ENCODE data around the gene ZER1. TPM values are rescaled to one million over a fixed set of nuclear protein-coding genes. Genes with fewer than 3 reads are reported as not detected.
"Not testable (repeated sequence)": the region's sequence is repeated elsewhere in the genome, so short reads cannot be mapped to it uniquely, and the experiment has no call there.

Gene ZER1
- total RNA-seq, 2 experiments from 2014 or later: 15.3 to 15.9 TPM

DNA sequence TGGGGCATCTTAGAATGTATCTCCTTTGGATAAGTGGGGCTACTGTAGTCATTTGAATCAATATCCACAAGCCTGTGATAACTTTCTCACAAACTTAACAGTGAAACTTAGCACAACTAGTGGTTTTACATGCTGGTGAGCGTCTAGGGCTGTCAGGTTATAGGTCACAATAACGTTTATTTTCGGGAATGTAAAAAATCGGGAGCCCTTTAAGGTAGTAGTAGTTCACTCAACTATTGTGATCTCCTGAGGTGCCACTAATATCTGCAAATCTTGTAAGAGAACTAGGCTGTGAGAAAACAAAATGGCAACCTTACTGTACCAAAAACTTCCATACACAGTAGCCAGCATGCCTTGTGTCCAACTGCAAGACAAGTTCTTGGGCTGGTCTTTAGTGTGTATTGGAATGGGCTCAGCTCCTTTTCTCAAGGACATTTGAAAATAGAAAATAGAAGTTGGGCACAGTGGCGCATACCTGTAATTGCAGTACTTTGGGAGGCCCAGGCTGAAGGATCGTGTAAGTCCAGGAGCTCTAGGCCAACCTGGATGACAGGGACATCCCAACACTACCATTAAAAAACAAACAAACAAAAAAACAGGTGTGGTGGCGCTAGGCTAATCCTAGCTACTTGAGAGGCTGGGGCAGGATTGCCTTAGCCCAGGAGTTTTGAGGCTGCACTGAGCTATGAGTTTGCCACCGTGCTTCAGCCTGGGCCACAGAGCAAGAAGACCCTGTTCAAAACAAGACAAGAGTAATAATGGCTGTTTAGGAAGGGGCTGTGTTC is 74.6 kb downstream of the ZER1 start:
- no peak for DNase-seq
- no peaks in the 10 kb centered on the region for H3K27me3 Mint-ChIP-seq (ENCODE audit: low read depth)
- H3K9me3 Mint-ChIP-seq (ENCODE audit: insufficient read depth): no peaks in the 10 kb centered on the region
- H3K4me1 Mint-ChIP-seq (ENCODE audit: low read depth): peaks cover 16% of the 10 kb centered on the region
- H3K4me3 Mint-ChIP-seq: no peak overlapping the region
- ChIA-PET POLR2A (interaction anchor here (0.8 to 1.8 kb wide), 4 partner anchors 8 to 133 kb away, joined by 3 to 6 read pairs (median 6); partner anchors contain the start of genes SET, SPOUT1 and ZDHHC12), CTCF (interaction anchor here (0.9 to 1.0 kb wide), 2 partner anchors 10 to 121 kb away, joined by 3 to 4 read pairs; partner anchors contain the start of gene ENDOG)
- peaks cover 44% of the 10 kb centered on the region for H3K36me3 Mint-ChIP-seq (ENCODE audit: low read depth)
- no peak overlapping the region for H3K27ac Mint-ChIP-seq
- no peak for ATAC-seq

DNA sequence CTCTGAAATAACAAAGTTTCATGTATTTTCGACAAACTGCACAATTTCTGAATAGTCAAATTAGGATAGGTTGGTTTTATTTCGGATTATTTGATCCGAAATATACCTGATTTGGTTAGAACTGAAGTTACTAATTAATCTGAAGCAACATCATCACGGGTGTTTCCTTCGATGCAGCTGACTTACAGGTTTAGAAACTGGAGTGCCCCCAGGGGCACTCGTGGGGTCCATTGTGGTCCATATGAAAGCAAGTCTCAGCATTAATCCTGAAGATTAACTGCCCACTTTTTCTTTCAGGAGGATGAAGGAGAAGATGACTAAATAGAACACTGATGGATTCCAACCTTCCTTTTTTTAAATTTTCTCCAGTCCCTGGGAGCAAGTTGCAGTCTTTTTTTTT is 77.4 kb downstream of the ZER1 start:
- H3K4me3 Mint-ChIP-seq: no peak overlapping the region
- H3K36me3 Mint-ChIP-seq (ENCODE audit: low read depth): peaks cover 58% of the 10 kb centered on the region
- DNase-seq (no peak), ATAC-seq (no peak)
- ChIA-PET CTCF (interaction anchor here (2.1 to 4.5 kb wide), 2 partner anchors 8 to 124 kb away, joined by 6 to 42 read pairs; partner anchors contain the start of genes ENDOG and PKN3), POLR2A (no interaction called here)
- no peaks in the 10 kb centered on the region for H3K27me3 Mint-ChIP-seq (ENCODE audit: low read depth)
- no peaks in the 10 kb centered on the region for H3K9me3 Mint-ChIP-seq (ENCODE audit: insufficient read depth)
- H3K27ac Mint-ChIP-seq: no peak overlapping the region
- H3K4me1 Mint-ChIP-seq (ENCODE audit: low read depth): peaks cover 19% of the 10 kb centered on the region

DNA sequence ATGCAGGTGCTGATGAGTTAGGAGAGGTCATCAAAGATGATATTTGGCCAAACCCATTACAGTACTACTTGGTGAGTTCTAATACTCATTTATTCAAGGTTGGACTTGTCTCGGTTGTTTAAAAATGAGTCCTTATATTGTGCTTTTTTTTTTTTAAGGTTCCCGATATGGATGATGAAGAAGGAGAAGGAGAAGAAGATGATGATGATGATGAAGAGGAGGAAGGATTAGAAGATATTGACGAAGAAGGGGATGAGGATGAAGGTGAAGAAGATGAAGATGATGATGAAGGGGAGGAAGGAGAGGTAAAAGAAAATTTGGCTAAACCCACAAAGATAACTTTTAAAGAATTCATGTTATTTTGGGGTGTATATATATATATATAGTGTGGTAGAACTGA is 78.0 kb downstream of the ZER1 start:
- not testable (repeated sequence) for H3K4me3 Mint-ChIP-seq, DNase-seq
- H3K36me3 Mint-ChIP-seq (ENCODE audit: low read depth): peaks cover 58% of the 10 kb centered on the region

DNA sequence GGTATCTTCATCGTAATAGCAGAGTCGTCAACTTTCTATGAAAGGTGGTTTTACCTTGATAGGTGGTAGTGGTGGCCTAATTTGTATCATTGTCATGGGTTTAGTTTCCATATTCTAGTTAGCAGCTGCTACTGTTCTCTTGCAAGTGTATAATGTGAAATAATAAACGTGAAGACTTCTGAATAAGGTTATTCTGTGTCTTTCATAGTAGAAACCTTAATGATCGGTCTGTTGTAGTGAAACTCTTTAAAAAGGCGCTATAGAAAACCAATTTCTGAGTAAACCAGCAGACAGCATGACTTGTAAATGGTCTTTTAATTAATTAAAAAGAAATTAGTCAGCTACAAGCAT is 81.1 kb downstream of the ZER1 start:
- CTCF ChIA-PET: interaction anchor here (1.8 to 4.5 kb wide), 2 partner anchors 10 to 11 kb away, joined by 7 to 42 read pairs; partner anchors contain the start of gene PKN3
- ATAC-seq (no peak), DNase-seq (no peak)
- Mint-ChIP-seq H3K36me3 (ENCODE audit: low read depth) (peaks cover 49% of the 10 kb centered on the region), H3K9me3 (ENCODE audit: insufficient read depth) (no peaks in the 10 kb centered on the region), H3K4me3 (peak overlapping the region; percentile 97), H3K4me1 (ENCODE audit: low read depth) (peaks cover 48% of the 10 kb centered on the region), H3K27ac (peak overlapping the region; percentile 95), H3K27me3 (ENCODE audit: low read depth) (no peaks in the 10 kb centered on the region)
- POLR2A ChIA-PET: interaction anchor here (1.0 to 1.6 kb wide), 2 partner anchors 16 to 45 kb away, joined by 3 read pairs; no protein-coding TSS in a partner anchor

More for the DNA sequence above, 78.0 kb downstream of the ZER1 start:
- not testable (repeated sequence) for H3K9me3 Mint-ChIP-seq (ENCODE audit: insufficient read depth); ATAC-seq; H3K27me3 Mint-ChIP-seq (ENCODE audit: low read depth); H3K27ac Mint-ChIP-seq
- ChIA-PET POLR2A (interaction anchor here (0.6 kb wide), 1 partner anchor 112 kb away, joined by 3 read pairs; no protein-coding TSS in a partner anchor), CTCF (interaction anchor here (0.7 to 4.5 kb wide), 4 partner anchors 8 to 124 kb away, joined by 3 to 42 read pairs (median 5); partner anchors contain the start of genes ENDOG and PKN3)
- peaks cover 19% of the 10 kb centered on the region for H3K4me1 Mint-ChIP-seq (ENCODE audit: low read depth)

DNA sequence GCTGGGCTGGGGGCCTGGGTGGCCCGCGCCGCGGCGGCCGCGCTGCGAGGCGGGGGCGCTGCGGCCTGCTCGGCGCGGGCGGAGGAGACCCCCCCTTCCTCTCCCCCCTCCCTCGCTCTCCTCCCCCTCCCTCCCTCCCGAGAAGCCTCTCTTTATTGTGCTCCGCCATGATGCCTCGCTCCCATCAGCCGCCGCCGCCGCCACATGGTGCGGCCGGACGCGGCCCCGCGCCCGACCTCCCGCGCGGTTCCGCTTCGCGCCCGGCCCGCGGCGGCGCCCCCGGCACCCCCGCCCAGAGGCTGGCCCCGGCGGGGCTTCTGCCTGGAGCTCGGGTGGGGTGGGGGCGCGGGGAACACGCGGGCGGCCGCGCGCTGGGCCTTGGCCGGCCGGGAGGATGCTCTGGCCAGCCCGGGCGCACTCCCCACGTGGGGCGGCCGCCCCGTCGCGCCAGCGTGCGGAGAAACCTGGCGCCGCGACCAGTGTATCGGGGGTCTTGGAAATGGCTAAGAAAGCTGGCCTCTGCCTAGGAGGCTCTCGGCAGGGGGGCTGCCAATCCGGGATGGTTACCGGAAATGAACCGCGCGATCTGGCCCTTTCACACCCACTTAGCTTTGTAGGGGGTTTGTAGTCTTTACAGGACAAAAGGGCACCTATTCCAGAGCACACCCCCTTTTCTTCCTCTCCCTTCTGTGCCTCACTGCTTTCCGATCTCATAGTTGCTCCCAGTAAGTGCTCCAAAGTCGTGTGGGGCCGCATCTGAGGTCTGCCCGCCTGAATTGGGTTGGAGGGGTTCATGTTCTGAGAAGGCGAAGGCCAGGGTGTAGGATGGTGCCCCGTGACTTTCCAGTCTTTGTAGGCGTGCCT is 81.7 kb downstream of the ZER1 start:
- peak overlapping the region; percentile 97 for H3K4me3 Mint-ChIP-seq
- CTCF ChIA-PET: interaction anchor here (1.1 to 4.5 kb wide), 5 partner anchors 10 to 442 kb away, joined by 3 to 42 read pairs (median 5); partner anchors contain the start of genes PKN3 and ZDHHC12
- peak; percentile 67 for DNase-seq
- H3K36me3 Mint-ChIP-seq (ENCODE audit: low read depth): peaks cover 48% of the 10 kb centered on the region
- no peak for ATAC-seq
- H3K27ac Mint-ChIP-seq: peak overlapping the region; percentile 95
- no peaks in the 10 kb centered on the region for H3K27me3 Mint-ChIP-seq (ENCODE audit: low read depth)
- POLR2A ChIA-PET: interaction anchor here (0.7 to 2.5 kb wide), 10 partner anchors 8 to 139 kb away, joined by 3 to 8 read pairs (median 6); partner anchors contain the start of gene ZDHHC12
- H3K9me3 Mint-ChIP-seq (ENCODE audit: insufficient read depth): no peaks in the 10 kb centered on the region
- peaks cover 55% of the 10 kb centered on the region for H3K4me1 Mint-ChIP-seq (ENCODE audit: low read depth)

DNA sequence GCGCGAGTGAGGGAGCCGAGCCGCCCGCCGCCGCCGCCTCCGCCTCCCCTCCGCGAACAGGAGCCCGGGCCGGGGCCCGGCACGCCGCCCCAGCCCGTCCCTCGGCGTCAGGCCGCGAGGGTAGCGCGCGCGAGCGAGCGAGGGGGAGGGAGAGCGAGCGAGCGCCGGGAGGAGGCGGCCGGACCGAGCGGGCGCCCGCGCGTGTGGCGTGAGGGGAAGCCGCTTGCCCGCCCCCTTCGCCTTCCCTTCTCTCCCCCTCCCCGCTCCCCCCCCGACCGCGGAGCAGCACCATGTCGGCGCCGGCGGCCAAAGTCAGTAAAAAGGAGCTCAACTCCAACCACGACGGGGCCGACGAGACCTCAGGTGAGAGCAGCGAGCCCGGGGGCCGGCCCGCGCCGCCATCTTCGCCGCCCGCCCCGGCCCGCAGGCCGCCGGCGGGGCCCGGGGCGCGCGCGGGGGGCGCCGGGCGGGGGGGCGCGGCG is 82.4 kb downstream of the ZER1 start:
- H3K27ac Mint-ChIP-seq: peak overlapping the region; percentile 71
- H3K4me1 Mint-ChIP-seq (ENCODE audit: low read depth): peaks cover 62% of the 10 kb centered on the region
- DNase-seq: peak; percentile 67
- H3K9me3 Mint-ChIP-seq (ENCODE audit: insufficient read depth): no peaks in the 10 kb centered on the region
- POLR2A ChIA-PET: interaction anchor here (0.7 to 2.5 kb wide), 11 partner anchors 8 to 138 kb away, joined by 3 to 8 read pairs (median 5); partner anchors contain the start of genes PKN3 and ZDHHC12
- CTCF ChIA-PET: interaction anchor here (1.1 to 1.8 kb wide), 3 partner anchors 13 to 443 kb away, joined by 3 to 5 read pairs (median 4); partner anchors contain the start of genes PKN3 and ZDHHC12
- ATAC-seq: peak; percentile 16
- H3K4me3 Mint-ChIP-seq: peak overlapping the region; percentile 52
- no peaks in the 10 kb centered on the region for H3K27me3 Mint-ChIP-seq (ENCODE audit: low read depth)
- H3K36me3 Mint-ChIP-seq (ENCODE audit: low read depth): peaks cover 42% of the 10 kb centered on the region

DNA sequence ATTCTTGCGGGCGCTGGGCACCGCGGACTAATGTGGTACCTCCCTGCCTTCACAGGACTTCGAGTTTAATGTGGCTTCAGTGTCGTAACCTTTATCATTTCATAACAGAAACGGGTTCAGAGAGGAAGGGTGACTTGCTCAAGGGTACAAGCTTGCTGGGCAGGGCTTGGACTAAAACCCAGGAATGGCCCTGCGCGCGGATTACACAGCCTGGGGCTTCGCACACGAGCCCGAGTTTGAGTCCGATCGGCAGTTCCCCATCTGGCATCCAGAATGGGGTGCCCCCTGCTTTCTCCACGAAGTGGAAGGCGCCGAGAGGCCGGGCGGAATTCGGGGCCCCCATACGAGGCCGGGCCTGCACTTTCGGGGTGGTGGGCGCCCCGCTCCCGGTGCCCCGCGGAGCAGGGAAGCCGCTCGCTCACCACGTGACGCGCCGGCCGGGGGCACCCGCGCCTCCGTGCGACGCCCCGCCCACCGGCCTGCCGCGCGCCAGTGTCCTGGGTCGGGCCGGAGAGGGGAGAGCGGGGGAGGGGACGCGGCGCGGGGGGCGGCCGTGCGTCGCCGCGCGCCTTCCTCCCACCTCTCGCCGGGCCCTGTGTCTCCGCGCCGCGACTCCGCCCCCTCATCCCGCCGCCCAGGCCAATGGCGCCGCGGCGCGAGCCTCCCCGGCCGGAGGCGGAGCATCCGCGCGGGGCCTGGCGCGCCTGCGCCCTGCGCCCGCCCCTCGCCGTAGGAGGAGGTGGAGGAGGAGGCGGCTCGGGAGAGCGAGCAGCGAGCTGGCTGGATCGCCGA is 83.0 kb downstream of the ZER1 start, which contains the start of gene SET:
TSS of gene SET (plus strand) at position 722 of the 792 bp plus-strand sequence. CDS start 361 bp downstream, outside the sequence.
- Mint-ChIP-seq H3K36me3 (ENCODE audit: low read depth) (peaks cover 41% of the 10 kb centered on the region), H3K27me3 (ENCODE audit: low read depth) (no peaks in the 10 kb centered on the region), H3K27ac (peak within 1 kb of the TSS; percentile 95), H3K4me1 (ENCODE audit: low read depth) (peaks cover 62% of the 10 kb centered on the region), H3K9me3 (ENCODE audit: insufficient read depth) (no peaks in the 10 kb centered on the region), H3K4me3 (peak within 1 kb of the TSS; percentile 79)
- POLR2A ChIA-PET: interaction anchor here (0.7 to 2.5 kb wide), 10 partner anchors 9 to 138 kb away, joined by 3 to 8 read pairs (median 4); partner anchors contain the start of genes PKN3 and ZDHHC12
- ATAC-seq: peak; percentile 81
- CTCF ChIA-PET: interaction anchor here (1.1 to 1.8 kb wide), 3 partner anchors 13 to 443 kb away, joined by 3 to 5 read pairs (median 4); partner anchors contain the start of genes PKN3 and ZDHHC12
- DNase-seq: peak; percentile 94

DNA sequence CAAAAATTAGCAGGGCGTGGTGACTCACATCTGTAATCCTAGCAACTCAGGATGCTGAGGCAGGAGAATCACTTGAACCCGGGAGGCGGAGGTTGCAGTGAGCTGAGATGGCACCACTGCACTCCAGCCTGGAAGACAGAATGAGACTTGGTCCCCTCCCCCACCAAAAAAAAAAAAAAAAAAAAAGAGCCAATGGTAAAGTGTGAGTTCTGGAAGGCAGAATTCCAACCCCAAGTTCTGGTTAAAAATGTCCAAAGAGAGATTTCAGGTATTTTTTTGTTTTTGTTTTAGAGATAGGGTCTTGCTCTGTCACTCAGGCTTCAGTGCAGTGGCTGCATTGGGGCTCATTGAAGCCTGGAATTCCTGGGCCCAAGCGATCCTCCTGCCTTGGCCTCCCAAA is 84.3 kb downstream of the ZER1 start:
- no peak for ATAC-seq
- CTCF ChIA-PET: no interaction called here
- peak overlapping the region; percentile 15 for H3K4me3 Mint-ChIP-seq
- H3K9me3 Mint-ChIP-seq (ENCODE audit: insufficient read depth): no peaks in the 10 kb centered on the region
- POLR2A ChIA-PET: interaction anchor here (0.6 to 2.5 kb wide), 3 partner anchors 10 to 488 kb away, joined by 3 to 6 read pairs (median 3); partner anchors contain the start of gene ZDHHC12
- no peaks in the 10 kb centered on the region for H3K27me3 Mint-ChIP-seq (ENCODE audit: low read depth)
- no peak for DNase-seq
- H3K27ac Mint-ChIP-seq: peak overlapping the region; percentile 88
- H3K36me3 Mint-ChIP-seq (ENCODE audit: low read depth): peaks cover 36% of the 10 kb centered on the region
- peaks cover 62% of the 10 kb centered on the region for H3K4me1 Mint-ChIP-seq (ENCODE audit: low read depth)

DNA sequence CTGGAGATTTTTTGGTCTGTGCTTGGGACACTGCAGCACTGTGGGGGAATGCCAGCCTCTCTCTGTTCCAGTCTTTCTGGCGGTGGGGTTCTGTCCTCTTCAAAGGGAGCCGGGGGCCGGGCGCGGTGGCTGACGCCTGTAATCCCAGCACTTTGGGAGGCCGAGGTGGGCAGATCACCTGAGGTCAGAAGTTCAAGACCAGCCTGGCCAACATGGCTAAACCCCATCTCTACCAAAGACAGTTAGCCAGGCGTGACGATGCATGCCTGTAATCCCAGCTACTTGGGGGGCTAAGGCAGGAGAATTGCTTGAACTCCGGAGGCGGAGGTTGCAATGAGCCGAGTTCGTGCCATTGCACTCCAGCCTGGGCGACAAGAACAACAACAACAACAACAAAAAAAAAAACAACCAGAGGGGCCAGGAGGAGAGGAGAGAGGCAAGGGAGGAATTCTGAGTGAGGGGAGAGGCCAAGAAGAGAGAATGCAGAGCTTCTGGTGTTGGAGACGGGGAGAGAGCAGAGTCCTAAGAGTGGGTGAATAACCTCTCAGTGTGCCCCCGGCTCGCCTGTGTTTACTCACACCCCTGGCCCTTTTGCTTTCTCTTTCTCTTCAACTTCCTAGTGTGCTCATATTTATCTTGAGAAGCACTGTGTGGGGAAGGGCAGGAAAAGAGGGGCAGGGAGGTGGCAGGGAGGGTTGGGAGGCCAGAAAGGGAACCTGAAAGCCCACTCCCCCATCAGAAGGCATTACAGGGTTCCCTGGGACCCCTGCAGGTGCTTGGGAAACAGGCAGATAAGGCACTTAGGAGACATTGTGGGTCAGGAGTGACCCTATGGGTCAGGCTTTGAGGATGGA is 85.9 kb downstream of the ZER1 start:
- Mint-ChIP-seq H3K9me3 (ENCODE audit: insufficient read depth) (no peaks in the 10 kb centered on the region), H3K4me3 (peak overlapping the region; percentile 91), H3K4me1 (ENCODE audit: low read depth) (peaks cover 53% of the 10 kb centered on the region), H3K36me3 (ENCODE audit: low read depth) (peaks cover 28% of the 10 kb centered on the region), H3K27ac (peak overlapping the region; percentile 88), H3K27me3 (ENCODE audit: low read depth) (no peaks in the 10 kb centered on the region)
- DNase-seq (peak; percentile 66), ATAC-seq (peak; percentile 22)
- POLR2A ChIA-PET: interaction anchor here (0.6 to 1.2 kb wide), 3 partner anchors 28 to 91 kb away, joined by 3 to 5 read pairs (median 4); partner anchors contain the start of gene ZDHHC12
- CTCF ChIA-PET: interaction anchor here (1.0 to 2.3 kb wide), 3 partner anchors 16 to 133 kb away, joined by 3 to 12 read pairs (median 8); partner anchors contain the start of genes ENDOG and PKN3

Measured in activated CD8-positive, alpha-beta T cell treated with anti-CD3 and anti-CD28 coated beads, Interleukin-2, amount 10 ng/mL, durations not matched to agents 7 days and 5 days (primary cell).